Thoracic aorta (tissue), 2 donors: ENCODE measurements around the gene ACYP2. TPM values are rescaled to one million over a fixed set of nuclear protein-coding genes. Genes with fewer than 3 reads are reported as not detected.

Experiments used
- ATAC-seq: fragments of 150-250 bp; one replicate; pipeline ENCODE4 v1.8.0; 2017; ENCODE audit warnings: low read depth; ENCODE audit not compliant: insufficient number of reproducible peaks, low FRiP score
- DNase-seq: peaks from one replicate; pipeline ENCODE4 v3.0.0-alpha.2; 2020; ENCODE audit warnings: low spot score
- H3K27ac ChIP-seq, 2 donors: fragments of 200-600 bp; sonication (generic); 1 replicate in 1 of 2; 2 replicates in 1 of 2; pipeline ENCODE4 v1.5.1; 2016; ENCODE audit warnings: mild to moderate bottlenecking in 2 of 2, moderate library complexity in 2 of 2
- H3K27me3 ChIP-seq: fragments of 200-600 bp; sonication (generic); replicated peaks from 2 replicates; pipeline ENCODE4 v1.6.0; 2016; ENCODE audit warnings: mild to moderate bottlenecking; ENCODE audit not compliant: insufficient read depth
- H3K36me3 ChIP-seq: fragments of 200-600 bp; sonication (generic); one replicate; pipeline ENCODE4 v1.5.1; 2016
- H3K4me1 ChIP-seq, 2 donors: fragments of 200-600 bp; sonication (generic); 1 replicate in 1 of 2; 2 replicates in 1 of 2; pipeline versions ENCODE4 v1.5.1 to v1.6.0; 2016; ENCODE audit warnings: low read depth in 2 of 2, mild to moderate bottlenecking in 1 of 2; ENCODE audit not compliant: control insufficient read depth in 1 of 2
- H3K4me3 ChIP-seq: fragments of 200-600 bp; sonication (generic); 2 replicates; pipeline ENCODE4 v1.5.1; 2016; ENCODE audit warnings: mild to moderate bottlenecking
- H3K9me3 ChIP-seq: fragments of 200-600 bp; sonication (generic); 2 replicates; pipeline ENCODE4 v1.5.1; 2016
- total RNA-seq, 2 donors: library from RNA; depleted of rRNA; stranded (reverse); fragments of >200 nt; gene quantifications; one replicate each; pipeline versions ENCODE4 v1.1.0 to v1.2.3, GENCODE V29; 2016
- TF ChIP-seq, protein P1 (sequence below): fragments of 200-600 bp; sonication (generic); IDR thresholded peaks from one replicate; pipeline ENCODE4 v1.5.1; 2019; ENCODE audit warnings: antibody characterized with exemption

ACYP2 gene
- total RNA-seq, 2 donors from 2014 or later: 15.5 to 26.7 TPM

DNA sequence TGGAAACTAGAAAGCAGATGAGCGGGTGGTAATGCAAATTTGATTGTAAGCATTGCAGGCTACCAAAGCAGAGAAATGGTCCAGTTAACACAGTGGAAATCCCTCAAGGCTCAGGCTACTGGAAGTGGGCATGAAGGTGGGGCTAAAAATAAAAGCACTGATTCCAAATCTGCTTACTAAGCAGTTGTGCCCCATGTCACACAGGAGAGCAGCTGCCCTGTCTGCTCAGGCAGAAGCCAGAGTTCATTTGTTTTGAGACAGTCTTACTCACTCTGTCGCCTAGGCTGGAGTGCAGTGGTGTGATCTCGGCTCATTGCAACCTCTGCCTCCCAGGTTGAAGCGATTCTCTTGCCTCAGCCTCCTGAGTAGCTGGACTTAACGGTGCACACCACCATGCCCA lies 183.1 kb downstream of the ACYP2 start:
- Histone ChIP-seq H3K9me3 (no peaks in the 10 kb centered on the region), H3K27me3 (no peaks in the 10 kb centered on the region), H3K36me3 (no peaks in the 10 kb centered on the region), H3K4me3 (no peak overlapping the region), H3K27ac (no peak overlapping the region), H3K4me1 (no peaks in the 10 kb centered on the region)
- no peak for ATAC-seq
- DNase-seq: no peak
- TF ChIP-seq, protein P1, sequence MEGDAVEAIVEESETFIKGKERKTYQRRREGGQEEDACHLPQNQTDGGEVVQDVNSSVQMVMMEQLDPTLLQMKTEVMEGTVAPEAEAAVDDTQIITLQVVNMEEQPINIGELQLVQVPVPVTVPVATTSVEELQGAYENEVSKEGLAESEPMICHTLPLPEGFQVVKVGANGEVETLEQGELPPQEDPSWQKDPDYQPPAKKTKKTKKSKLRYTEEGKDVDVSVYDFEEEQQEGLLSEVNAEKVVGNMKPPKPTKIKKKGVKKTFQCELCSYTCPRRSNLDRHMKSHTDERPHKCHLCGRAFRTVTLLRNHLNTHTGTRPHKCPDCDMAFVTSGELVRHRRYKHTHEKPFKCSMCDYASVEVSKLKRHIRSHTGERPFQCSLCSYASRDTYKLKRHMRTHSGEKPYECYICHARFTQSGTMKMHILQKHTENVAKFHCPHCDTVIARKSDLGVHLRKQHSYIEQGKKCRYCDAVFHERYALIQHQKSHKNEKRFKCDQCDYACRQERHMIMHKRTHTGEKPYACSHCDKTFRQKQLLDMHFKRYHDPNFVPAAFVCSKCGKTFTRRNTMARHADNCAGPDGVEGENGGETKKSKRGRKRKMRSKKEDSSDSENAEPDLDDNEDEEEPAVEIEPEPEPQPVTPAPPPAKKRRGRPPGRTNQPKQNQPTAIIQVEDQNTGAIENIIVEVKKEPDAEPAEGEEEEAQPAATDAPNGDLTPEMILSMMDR: no peak

DNA sequence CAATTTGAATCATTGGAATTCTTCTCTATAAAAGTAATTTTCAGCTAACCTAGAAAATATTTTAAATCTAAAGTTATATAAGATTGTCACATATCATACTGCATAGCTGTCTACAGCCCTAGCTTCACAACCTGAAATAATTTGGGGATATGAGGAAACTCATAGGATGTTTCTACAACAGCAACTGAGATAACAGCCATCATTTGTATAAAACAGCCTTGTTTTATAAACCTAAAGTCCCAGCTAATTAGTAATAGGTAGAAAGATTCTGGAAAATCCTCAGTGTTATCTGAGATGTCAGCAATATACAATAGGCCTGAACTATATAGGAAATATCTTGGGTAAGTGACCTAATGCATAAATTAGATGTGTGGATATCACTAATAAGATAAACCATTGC lies 188.2 kb downstream of the ACYP2 start:
- ATAC-seq: no peak

DNA sequence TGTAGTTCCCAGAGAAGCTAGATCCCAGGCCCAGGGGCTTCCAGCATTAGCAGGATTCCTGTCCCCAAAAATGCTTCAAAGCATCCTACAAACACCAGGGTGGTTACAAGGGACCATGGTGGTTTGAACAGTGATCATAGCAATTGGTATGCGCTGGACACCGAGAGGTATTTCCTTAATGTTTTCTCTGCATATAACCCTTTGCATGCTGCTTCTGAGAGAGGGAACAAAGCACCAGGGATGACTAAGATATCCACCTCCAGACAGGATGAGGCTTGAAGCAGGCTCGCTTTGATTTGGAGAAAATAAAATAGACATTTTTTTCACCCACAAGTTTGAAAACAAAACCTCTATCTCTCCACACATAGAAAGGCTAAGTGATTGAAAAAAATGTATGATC lies 191.1 kb downstream of the ACYP2 start:
- Histone ChIP-seq H3K36me3 (no peaks in the 10 kb centered on the region), H3K4me1 (no peaks in the 10 kb centered on the region), H3K9me3 (no peaks in the 10 kb centered on the region), H3K27me3 (no peaks in the 10 kb centered on the region), H3K27ac (no peak overlapping the region), H3K4me3 (no peak overlapping the region)
- ATAC-seq: no peak
- TF ChIP-seq, protein P1: no peak
- no peak for DNase-seq

More for the DNA sequence above, 188.2 kb downstream of the ACYP2 start:
- no peak overlapping the region for H3K27ac ChIP-seq
- TF ChIP-seq, protein P1: no peak
- H3K36me3 ChIP-seq: no peaks in the 10 kb centered on the region
- DNase-seq: no peak
- H3K9me3 ChIP-seq: no peaks in the 10 kb centered on the region
- no peaks in the 10 kb centered on the region for H3K4me1 ChIP-seq
- no peaks in the 10 kb centered on the region for H3K27me3 ChIP-seq
- no peak overlapping the region for H3K4me3 ChIP-seq

DNA sequence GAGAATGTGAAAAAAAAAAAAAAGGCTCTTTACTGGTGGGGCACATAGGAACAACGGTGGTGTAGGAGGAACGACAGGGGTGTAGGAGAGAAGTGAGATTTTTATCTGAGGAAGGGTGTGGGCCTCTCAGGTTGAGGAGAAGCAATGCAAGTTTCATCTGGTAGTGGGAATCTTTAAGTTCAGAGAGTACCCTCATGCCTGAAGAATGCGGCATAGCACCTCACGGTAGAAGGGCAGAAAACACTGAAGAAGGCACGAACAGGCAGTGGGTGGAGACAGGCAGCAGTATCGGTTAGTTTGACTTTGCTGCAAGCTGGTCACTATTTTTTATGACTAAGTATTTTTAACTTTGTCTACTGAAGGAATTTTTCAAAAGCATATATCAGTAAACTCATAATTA lies 192.8 kb downstream of the ACYP2 start:
- ATAC-seq: no peak
- no peaks in the 10 kb centered on the region for H3K4me1 ChIP-seq
- TF ChIP-seq, protein P1: no peak
- no peaks in the 10 kb centered on the region for H3K27me3 ChIP-seq
- no peaks in the 10 kb centered on the region for H3K9me3 ChIP-seq
- no peaks in the 10 kb centered on the region for H3K36me3 ChIP-seq
- no peak overlapping the region for H3K4me3 ChIP-seq
- no peak overlapping the region for H3K27ac ChIP-seq
- no peak for DNase-seq

DNA sequence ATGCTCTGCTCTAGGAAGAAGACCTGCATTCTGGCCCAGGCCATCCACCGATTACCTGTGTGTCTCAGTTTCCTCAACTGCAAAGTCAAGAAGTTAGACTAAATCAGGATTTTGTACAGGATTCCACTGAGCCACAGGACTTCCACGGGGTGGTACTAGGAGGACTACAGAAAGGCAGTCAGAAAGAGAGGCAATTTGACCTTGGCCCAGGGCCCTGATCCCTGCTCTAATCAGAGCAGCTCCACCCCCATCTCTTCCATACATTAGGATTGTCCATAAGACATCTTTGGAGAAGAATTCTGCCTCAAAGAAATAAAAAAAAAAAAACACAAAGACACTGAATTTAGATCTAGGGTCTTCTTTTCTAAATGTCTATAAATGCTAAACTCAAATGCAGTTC lies 193.4 kb downstream of the ACYP2 start:
- H3K4me1 ChIP-seq: no peaks in the 10 kb centered on the region
- H3K27me3 ChIP-seq: no peaks in the 10 kb centered on the region
- no peaks in the 10 kb centered on the region for H3K36me3 ChIP-seq
- H3K4me3 ChIP-seq: no peak overlapping the region
- H3K27ac ChIP-seq: no peak overlapping the region
- TF ChIP-seq, protein P1: no peak
- DNase-seq (no peak), ATAC-seq (no peak)
- H3K9me3 ChIP-seq: no peaks in the 10 kb centered on the region
